ENCODE measurements around the gene MOB4. TPM values are rescaled to one million over a fixed set of nuclear protein-coding genes. Genes with fewer than 3 reads are reported as not detected.
"Not testable (repeated sequence)": the region's sequence is repeated elsewhere in the genome, so short reads cannot be mapped to it uniquely, and the experiment has no call there.

MOB4 gene
- total RNA-seq, 1 donor from 2014 or later: 28.2 TPM

DNA sequence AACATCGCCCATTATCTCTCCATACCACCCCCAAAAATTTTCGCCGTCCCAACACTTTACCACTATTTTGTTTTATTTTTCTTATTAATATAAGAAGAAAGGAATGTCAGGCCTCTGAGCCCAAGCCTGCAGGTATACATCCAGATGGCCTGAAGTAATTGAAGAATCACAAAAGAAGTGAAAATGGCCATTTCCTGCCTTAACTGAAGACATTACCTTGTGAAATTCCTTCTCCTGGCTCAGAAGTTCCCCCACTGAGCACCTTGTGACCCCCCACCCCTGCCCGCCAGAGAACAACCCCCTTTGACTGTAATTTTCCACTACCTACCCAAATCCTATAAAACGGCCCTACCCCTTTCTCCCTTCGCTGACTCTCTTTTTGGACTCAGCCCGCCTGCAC lies 71.4 kb downstream of the MOB4 start:
- not testable (repeated sequence) for DNase-seq (ENCODE audit: extremely low read depth, low read depth, low spot score)

DNA sequence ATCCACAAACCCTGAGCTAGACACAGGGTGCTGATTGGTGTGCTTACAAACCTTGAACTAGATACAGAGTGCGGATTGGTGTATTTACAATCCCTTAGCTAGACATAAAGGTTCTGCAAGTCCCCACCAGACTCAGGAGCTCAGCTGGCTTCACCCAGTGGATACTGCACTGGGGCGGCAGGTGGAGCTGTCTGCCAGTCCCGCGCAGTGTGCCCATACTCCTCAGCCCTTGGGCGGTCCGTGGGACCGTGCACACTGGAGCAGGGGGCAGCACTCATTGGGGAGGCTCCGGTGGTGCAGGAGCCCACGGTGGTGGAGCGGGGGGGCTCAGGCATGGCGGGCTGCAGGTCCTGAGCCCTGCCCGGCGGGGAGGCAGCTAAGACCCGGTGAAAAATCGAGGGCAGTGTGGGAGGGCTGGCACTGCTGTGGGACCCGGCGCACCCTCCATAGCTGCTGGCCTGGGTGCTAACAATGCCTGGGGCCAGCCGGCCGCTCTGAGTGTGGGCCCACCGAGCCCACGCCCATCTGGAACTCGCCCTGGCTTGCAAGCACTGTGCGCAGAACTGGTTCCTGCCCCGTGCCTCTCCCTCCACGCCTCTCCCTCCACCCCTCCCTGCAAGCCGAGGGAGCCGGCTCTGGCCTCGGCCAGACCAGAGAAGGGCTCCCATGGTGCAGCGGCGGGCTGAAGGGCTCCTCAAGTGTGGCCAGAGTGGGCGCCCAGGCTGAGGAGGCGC lies 75.6 kb downstream of the MOB4 start:
- DNase-seq (ENCODE audit: extremely low read depth, low read depth, low spot score): no peak

DNA sequence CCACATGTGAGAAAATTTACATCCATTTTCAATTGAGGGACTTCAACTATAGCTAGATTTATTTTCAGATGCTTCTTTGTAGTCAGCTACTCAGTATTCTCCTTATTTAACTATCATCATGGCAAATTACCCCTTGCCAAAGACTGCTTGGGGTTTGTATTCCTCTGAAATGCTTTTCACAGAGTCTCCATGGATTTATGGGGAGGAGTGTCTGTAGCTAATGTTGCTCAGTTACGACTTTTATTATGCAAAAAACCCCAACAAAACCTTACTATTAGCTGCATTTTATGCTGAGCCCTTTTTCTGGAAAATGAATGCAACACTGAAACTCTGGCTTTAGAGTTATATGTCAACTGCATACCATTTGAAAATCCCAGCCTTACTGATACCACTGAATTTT lies 80.9 kb downstream of the MOB4 start:
- no peak for DNase-seq (ENCODE audit: extremely low read depth, low read depth, low spot score)

DNA sequence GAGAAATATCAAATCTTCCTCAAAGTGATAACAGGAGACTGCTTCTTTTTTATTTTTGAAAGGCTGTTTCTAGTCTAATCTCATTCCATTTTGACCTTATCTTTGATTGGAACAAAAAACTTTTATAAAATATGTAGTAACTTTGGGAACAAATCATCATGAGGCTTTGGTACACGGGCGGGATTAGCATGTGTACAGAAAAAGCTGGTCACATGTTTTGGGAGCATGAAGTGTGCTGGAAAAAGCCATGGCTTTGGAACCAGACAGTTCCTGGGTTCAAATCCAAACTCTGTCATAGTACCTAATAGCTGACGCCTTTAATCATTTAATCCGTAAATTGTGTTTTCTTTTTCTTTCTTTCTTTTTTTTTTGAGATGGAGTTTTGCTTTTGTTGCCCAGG lies 81.3 kb downstream of the MOB4 start:
- no peak for DNase-seq (ENCODE audit: extremely low read depth, low read depth, low spot score)

DNA sequence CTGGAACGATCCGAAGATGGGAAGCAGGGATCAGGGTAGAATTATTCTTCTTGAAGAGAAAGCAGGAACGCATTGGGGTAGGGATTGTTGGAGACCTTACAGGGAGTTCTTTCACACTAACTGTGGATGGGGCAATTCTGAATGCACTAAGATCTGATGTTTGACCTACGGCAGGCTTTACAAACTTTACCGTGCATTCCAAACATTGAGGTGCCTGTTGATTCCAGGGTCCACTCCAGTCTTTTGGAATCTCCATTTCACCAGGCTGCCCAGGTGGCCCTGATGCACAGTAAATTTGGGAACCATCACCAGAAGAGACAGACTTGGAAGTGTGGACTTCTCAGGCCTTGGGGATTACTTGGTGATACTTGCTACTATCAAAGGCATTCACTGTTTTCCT lies 82.6 kb downstream of the MOB4 start:
- no peak for DNase-seq (ENCODE audit: extremely low read depth, low read depth, low spot score)

DNA sequence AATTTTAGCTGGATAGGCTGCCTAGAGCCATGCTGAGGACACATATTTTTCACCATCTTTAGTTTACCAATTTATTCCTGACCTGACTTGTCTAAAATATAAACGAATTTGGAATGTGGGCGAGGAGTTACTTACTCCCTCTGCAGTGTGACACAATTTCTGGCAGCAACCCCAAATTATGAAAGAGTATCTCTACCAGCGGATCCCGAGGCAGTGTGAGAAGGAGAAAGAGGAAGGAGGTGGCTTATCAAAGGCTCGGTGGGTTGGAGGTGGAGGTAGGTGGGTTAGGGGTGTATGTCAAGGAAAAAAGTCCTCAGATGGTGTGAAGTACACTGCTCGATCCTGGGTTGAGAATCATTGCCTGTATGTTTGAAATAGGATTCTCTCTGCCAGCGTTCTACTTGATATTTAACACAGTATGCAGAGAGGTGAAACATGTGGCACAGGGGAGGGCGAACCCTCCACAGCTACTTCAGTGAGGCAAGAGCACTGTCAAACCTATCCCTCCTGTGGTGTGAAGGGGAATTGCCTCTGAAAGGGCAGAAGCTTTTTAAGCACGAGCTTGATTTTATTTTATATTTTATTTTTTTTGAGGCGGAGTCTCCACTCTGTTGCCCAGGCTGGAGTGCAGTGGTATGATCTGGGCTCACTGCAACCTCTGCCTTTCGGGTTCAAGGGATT lies 83.6 kb downstream of the MOB4 start:
- no peak for DNase-seq (ENCODE audit: extremely low read depth, low read depth, low spot score)

DNA sequence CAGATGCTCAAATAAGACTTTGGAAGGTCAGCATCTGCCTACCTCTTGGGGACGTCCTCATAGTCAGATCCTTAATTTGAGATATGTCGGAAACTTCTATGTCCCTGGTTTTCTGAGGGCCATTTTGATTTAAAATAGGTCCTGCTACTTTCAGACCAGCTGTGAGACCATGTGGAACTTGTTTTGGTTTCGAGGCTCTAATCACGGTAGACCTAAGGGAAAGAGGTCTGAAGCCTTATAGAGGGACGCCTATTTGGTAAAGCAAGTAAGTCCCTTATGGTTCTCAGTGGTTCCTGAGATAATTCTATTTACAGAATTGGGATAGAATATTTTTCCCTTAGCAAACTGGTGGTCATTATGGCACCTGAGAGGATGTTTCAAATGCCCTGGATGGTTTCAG lies 84.4 kb downstream of the MOB4 start:
- no peak for DNase-seq (ENCODE audit: extremely low read depth, low read depth, low spot score)

DNA sequence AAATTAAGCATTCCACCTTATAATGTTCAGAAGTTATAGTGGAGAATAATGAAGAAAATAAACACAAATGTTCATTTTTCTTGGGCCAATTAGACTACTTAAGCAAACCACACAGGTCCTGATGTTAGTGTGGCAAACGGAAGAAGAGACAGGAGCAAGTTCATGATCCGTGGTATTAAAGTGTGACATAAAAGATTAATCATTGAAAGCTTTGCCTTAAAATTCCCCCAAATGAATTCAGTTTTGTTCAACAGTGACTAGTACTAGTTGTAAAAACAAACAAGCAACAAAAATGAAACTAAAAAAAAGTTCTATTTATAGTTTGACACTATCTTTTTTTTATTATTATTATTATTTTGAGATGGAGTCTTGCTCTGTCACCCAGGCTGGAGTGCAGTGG lies 85.9 kb downstream of the MOB4 start:
- DNase-seq (ENCODE audit: extremely low read depth, low read depth, low spot score): no peak

Other genes starting within 250 kb of the MOB4 start
- gene ANKRD44, start 205.3 kb upstream of the MOB4 start, total RNA-seq: 8.4 and 11.6 TPM in 2 replicates
- gene SF3B1, start 81.0 kb upstream of the MOB4 start, total RNA-seq: 144 and 188 TPM in 2 replicates
- 30.9 and 35.1 TPM in 2 replicates for gene COQ10B, start 62.5 kb upstream of the MOB4 start, total RNA-seq
- gene HSPD1, start 16.2 kb upstream of the MOB4 start, total RNA-seq: 153 and 164 TPM in 2 replicates
- gene HSPE1, start 15.7 kb upstream of the MOB4 start, total RNA-seq: 120 and 146 TPM in 2 replicates
- gene RFTN2, start 159.5 kb downstream of the MOB4 start, total RNA-seq: 4.6 and 6.3 TPM in 2 replicates
- 4.4 and 8.0 TPM in 2 replicates for gene MARS2, start 189.3 kb downstream of the MOB4 start, total RNA-seq

Measured in glomerular endothelial cell (primary cell).